HG03103 (cell line): ENCODE data around the gene NTRK2.
"Not testable (repeated sequence)": the region's sequence is repeated elsewhere in the genome, so short reads cannot be mapped to it uniquely, and the experiment has no call there.

Experiments
- ATAC-seq: cut with Tn5 transposase; IDR thresholded peaks from one replicate; pipeline ENCODE4 v1.9.1; 2021; ENCODE audit warnings: low read depth; ENCODE audit not compliant: unreplicated experiment

Gene NTRK2

DNA sequence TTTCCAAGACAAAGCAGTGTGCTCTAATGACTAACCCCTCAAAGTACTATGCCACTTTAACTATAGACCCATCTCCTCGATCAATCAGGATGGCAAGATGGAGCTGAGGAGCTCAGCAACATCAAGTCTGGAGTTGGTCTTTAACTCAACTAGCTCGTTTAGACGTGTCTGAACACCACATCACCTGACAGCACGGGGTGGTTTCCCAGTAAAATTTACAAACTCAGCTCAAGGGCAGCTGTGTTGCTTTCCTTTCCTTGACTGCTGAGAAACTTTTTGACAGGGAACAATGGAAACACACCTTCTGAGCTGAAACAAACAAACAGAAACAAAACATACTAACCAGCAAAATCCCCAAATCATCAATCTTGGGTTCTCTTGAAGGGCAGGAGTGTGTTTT is 202.5 kb downstream of the NTRK2 start:
- no peak for ATAC-seq

DNA sequence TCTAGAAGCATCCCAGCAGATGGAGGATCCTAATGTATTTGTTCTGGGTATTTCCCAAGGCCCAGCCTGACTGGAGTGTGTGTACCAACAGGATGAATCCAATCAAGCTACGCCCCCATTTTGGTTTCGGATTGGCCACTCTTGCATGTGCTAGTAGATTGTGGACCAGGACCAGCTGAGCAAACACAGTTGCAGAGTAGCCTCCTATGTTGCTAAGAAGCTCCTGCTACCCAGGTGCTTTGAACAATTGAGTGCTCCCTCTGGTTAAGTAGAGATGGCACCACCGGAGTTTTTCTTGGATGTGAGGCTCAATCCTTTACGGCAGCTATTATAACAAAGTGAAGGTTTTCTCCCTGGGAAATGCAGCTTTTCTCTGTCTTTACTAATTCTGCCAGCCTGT is 204.5 kb downstream of the NTRK2 start:
- ATAC-seq, result no peak

DNA sequence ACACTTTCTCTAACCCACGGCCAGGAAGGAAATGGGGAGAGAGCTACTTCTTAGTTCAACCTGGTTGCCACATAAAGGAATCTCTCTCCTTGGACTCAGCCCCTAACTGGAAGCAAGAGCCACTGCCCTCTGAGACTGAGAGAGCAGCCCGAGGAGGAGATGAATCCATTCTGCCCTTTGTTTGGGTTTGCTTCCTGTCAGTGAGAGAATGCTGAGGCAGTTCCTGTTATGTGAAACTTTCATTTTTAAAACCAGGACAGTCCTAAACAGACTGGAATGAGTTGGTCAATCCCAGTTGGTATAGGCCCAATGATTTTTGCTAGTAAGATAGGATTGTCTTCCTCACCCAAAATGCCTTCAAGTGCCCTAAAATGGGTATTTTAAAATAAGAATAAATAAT is 205.1 kb downstream of the NTRK2 start:
- ATAC-seq, result no peak

DNA sequence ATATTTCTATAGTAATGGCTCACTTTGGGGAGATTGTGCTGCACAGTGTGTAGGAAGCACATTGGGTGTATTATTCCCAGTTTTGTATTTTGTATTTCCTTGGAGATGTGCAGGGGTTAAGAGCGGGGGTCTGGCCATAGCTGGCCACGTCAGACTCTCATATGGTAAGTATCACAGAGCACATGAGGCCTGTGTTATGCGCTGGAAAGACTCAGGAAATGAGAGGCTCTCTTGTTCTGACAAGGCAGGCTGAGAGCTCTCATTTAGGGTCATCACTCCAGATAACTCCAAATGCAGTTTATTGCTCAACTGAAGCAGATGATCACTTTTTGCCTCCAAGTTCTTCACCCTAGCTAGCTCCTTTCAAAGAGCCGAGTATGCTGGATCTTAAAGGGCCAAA is 205.7 kb downstream of the NTRK2 start:
- ATAC-seq, result no peak

DNA sequence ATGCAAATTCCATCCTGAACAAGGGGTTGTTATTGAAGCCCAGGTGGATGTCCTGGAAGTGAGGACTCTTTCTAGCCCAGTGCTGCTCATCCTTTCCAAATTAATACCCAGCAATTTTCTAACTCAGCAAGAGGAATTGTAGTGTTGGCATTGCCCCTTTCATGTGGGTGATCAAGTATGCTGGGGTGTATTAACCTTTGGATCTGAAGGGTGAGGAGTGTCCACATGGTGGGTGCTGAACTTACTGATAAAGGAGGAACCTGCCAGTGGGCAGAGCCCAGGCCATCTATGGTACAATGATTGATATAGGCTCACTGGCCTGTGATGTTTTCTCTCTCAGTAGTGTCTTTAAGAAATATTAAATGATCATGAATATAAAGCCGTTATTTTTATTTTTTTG is 210.1 kb downstream of the NTRK2 start:
- no peak for ATAC-seq

DNA sequence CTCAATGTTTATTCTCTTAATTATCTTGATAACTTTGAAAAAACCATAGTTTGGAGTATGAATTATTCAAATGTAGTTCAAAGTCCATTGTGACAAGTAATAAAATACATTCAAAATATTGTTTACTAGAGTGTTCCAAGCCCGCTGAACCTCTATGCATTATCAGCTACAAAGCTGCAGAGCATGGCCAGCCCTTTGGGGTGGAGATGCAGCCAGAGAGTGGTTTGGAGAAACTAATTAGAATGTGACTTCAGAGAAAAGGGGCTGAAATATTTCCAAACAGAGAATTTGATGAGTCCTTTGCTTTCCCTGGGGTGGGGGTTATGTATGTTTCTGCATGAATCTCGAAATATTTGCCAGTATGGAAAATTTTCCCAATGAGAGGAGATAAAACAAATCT is 211.3 kb downstream of the NTRK2 start:
- no peak for ATAC-seq

DNA sequence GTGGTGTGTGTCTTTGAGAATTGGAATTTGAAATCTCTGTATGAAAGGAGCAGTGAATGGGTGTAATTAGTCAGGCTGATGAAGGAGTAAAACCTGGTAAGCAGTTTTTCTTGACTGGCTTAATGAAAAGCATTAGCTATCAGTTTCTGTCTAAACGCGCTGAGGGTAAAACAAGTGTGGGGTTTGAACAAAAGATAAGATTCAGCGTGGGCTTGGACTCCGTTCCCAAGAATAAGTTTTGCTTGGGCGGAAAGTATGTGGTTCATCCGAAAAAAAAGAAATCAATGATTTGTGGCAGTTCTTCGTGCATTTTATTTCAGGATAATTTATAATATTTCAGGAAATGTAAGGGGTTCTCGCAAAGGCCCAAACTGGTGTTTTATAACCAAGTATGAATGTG is 217.3 kb downstream of the NTRK2 start:
- no peak for ATAC-seq

DNA sequence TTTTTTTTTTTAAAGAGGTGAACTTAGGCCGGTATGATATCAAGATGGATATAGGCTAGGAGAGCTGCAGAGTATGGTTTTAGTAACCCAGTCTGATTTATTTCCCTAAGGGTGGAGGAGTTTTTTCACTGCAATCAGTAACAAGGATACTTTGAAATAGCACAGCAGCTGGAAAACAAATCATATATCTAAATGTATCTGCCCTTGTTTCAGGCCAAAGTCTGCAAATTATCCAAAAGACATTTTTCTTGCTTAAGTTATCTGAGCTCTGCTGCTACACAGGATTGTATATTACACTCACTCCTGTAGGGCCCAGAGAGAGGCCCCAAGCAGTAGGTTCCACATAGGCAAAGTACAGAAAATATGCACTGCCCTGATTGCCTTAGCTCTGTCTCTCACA is 222.4 kb downstream of the NTRK2 start:
- ATAC-seq, result no peak

DNA sequence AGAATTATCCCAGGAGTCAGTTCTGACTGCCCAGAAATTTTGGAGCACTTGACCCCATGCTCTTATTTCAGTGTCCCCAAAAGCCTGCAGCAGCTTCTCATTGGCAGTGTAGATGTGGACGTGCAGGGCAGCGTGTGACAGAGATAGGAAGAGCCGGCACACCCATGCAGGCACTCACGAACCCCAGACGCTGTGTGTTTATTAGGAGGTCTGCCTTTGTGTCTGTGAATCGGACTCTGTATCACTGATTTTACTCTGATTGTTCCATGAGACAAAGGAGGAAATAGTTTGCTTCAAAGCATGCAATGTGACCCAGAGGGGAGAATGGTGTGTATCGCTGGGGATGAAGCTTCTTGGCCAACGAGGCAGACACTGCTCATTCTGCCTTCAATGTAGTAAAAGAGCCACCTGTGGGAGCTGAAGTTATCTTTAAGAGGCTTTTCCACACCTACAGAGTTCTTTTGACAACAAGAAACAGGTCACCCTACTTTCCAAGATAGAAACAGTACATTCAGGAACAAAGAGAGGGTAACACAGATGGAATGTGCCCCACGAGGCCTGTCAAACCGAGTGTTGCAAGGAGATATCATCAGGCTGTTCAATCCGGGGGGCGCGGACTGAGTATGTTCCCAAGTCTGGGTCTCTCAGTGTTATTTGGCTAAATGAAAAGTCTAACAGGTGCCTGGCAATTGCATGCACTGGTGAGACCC is 224.0 kb downstream of the NTRK2 start:
- ATAC-seq, result no peak

DNA sequence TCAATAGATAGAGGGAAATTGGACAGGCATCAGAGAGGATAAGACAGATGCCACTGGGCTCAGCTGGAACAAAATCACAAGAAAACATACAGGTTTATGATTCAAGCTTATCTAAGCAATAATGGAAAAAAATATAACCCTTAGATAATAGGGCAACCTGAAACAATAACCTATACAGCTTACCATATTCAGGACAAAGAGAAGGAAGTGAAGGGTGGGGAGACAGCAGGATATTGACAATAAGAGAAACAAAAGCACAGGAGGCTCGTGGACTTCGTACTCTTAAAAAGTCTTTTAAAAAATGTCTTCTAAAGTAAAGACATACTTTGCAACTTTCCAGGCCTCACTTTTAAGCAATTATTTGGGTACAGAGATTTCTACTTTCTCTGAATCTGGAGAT is 225.3 kb downstream of the NTRK2 start:
- ATAC-seq, result no peak

DNA sequence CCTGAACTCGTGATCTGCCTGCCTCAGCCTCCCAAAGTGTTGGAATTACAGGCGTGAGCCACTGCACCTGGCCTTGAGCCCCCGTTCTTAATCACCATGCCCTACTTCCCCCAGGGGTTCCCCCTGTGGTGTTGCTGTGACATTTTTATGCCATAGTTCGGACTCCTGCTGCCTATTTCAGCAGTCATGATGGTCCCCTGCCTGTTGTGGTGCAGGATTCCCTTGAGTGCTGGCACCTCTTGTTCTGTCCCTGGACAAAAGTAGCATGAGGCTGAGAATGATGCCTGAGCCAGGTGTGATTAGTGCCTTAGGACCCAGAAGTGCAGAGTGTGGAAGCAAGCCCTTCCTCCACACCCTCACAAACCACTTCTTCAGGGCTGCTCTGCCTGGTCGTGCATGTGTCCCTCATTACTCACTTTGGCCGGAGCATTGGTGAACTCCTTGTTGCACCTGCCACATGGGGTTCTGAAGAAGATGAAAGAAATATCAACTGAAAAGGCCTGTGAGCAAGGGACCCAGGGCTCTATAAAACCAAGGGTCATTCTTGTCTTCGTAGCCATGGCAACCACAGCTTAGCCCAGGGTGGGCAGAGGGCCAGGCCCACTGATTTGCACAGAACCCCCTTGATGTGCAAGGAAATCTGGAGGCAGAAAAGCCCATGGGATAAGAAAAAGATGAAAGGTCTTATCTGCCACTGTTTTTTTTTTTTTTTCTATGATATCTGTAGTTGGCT is 228.0 kb downstream of the NTRK2 start:
- ATAC-seq, result no peak

DNA sequence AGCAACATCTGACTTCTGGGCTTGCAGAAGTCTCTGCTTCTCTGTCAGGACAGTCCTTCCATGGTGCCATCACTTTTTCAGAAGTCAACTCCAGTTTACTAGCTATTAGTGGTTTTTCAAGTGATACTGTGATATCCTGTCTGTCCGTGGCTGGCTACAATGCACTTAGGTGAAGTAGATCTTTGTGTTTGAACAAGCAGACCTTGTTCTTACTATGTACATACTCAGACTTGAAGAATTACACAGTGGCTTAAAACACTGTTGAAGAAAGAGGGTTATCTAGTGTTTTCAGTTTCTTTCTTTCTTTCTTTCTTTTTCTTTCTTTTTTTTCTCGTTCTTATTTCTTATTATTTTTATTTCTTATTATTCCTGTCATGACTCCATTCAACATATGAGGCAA is 228.7 kb downstream of the NTRK2 start:
- ATAC-seq, result no peak

DNA sequence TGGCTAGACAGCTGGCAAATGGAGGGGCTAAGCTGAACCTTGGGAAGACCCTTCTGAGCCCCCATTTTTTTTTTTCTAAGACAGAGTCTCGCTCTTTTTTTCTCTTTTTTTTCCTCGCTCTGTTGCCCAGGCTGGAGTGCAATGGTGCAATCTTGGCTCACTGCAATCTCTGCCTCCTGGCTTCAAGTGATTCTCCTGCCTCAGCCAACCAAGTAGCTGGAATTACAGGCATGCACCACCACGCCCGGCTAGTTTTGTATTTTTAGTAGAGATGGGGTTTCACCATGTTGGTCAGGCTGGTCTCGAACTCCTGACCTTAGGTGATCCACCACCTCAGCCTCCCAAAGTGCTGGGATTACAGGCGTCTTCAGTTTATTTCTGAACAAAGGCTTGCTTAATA is 229.1 kb downstream of the NTRK2 start:
- not testable (repeated sequence) for ATAC-seq

DNA sequence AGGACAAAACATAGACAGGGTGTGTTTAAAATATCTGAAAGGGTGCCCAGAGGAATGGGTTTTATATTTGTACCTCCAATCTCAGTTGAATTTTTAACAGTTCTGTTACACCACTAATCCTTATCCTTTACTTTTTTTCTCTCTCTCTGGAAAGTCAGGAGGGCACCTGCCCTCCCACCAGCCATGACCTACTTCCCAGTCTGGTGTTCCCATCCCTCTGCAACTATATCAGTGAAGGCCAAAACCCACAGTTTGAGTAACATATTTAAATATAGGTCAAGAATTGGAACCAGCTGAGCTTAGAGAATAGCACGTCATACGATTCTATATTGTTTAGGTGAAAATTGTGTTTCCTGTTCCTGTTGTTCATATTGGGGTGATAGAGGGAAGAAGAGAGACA is 229.8 kb downstream of the NTRK2 start:
- no peak for ATAC-seq

DNA sequence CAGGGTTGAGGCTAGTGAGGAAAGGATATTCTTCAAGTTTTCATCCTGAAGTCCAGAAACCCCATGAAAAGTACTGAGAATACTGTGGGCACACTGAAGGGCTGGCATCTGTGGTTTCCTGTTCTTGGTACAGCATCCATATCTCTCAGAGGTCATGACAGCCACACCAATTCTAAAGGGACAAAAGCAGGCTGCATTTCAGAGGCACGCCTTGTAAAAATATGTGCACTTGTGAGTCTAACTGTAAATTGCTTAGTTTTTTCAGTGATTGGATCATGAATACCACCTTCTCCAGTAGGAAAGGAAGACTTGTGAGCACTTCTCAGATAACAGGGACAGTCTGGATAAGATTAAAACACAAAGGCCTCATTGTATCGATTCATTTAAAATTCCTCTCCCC is 230.9 kb downstream of the NTRK2 start:
- ATAC-seq, result no peak

DNA sequence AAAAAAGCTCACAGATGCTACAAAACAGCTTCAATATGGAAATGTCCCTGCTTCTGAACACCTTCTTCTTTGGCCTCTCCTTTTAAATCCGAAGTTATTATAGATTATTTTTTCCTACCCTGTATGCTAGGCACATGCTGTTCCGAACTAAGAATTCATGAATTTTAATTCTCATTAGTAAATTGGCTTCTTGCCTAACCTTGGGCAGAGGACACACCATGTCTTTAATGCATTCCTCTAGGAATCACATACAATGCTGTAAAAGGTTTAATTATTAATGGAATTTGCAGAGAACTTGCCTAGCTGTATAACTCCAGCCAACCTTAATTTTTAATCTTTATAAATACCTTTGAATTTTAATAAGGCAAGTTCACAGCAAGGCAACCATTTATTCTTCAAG is 234.4 kb downstream of the NTRK2 start:
- no peak for ATAC-seq

DNA sequence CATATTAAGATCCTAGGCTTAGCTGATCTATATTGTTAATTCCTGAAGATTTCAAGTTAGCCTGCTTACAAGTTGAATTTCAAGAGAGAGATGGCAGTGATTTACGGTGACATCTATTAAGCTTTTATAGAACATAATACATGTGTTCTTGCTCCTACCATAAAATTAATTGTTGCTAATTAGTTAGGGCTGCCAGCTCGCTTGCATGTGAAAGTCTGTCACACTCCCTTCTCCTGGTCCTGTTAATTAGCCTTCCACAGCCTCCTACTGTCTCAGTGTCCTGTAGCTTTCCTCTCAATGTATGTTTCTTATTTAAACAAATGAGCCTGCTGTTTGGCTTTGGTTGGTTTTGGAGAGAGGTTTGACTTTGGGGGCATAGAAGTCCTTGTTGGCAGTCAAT is 247.2 kb downstream of the NTRK2 start:
- ATAC-seq, result no peak

DNA sequence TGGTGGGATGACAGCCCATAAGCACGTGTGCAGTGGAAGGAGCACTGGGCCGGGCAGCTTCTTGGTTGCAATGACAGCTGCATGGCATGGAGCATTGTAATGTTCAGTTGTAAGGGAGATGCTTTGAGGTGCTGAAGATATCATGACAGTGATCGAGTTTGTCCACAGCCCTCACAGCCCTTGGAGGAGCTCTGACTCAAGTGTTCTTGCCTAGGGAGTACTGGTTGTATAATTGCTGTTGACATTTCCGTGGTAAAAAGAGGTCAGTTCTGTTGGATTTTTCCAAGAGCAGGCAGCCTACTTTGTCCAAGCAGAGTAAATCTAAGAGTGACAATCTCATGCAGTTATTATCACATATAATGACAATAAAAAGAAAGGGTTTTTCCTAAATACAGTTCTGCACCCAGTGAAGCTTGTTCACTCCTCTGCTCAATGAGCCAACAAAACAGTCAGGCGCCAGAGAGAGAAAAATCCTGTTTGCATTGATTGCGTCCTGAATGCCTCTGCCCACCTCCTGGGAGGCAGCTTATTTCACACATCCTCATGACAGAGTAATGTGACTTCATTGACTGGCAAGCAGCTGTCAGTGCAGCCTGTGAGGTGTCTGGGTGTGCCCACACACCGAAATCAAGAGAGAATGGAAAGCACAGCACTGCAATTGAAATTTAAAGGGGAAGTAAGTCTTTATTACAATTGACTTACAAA is 248.0 kb downstream of the NTRK2 start:
- ATAC-seq, result no peak

DNA sequence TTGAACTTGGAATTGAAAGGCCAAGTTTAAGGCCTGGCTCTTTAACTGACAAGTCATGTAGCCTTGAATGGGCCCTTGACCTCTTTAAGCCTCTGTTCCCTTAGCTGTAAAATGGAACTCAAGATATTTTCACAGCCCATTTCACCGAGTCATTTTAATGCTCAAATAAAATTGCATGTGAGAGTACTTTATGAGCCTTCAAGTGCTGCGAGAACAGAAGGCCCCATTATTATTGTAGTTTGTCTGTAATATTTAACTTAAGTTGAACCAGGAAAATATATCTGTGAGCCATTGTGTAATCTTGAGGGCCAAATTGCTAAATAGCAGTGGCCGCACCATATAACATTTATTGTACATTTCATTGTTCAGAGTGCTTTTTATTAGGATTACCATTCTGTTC is 249.9 kb downstream of the NTRK2 start:
- no peak for ATAC-seq

DNA sequence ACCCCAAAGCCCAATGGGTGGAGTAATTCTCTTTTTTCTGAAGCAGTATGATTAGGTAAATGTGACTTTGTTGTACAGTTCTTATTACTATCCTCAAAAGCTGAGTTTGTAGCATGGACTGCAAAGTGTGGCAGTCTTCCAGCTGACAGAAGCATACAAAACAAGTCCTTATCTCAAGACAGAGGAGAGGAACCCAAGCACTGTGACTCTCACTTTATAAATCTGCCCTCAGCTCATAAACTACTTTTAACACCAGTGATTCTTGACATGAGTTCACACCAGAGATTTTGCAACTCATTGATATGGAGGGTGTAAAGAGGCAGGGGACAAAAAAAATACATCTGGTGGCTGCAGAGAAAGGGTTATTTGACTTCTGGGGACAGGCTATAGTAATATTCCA is 251.6 kb downstream of the NTRK2 start:
- no peak for ATAC-seq

DNA sequence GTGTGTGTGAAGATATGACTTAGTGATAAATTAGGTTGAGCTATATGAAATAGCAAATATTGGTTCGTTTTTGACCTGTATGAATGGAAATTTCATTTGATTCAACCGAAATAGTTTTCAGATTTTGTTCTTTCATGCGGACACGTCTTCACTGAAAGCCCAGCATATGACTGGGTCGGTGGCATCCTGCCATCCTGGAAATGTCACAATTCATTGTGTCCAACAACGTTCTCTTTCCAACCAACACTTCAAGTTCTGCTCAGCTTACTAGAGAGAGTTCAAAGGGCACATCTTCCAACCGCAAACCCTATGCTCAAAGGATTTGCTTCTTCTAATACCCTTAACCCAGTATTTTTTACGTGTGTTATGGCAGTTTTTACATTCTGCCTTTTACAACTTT is 252.5 kb downstream of the NTRK2 start:
- no peak for ATAC-seq

DNA sequence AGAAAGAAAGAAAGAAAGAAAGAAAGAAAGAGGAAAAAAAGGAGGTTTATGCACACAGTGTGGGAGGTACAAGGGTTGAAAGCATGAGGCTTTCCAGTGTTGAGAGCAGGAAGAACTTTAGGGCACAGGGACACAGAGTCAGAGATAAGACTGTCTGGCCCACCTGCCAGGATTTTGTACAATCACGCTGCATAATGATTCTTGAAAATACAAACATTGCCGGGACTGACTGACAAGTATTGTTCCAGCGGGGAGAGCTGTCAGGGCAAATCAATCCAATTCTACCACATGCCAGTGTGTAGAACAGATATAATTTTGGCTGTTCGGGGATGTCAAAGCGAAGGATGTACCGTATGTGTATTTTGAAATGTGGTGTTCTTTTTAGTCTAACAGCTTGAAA is 254.7 kb downstream of the NTRK2 start:
- ATAC-seq, result no peak
